ENCODE measurements around the gene CELF1. TPM values are rescaled to one million over a fixed set of nuclear protein-coding genes. Genes with fewer than 3 reads are reported as not detected.

Gene CELF1
- total and polyA plus RNA-seq, 2 of the 13 experiments (the other 11 are each of a cell fraction or from before 2014, with no cell fraction given), result 69.0 to 80.1 TPM

DNA sequence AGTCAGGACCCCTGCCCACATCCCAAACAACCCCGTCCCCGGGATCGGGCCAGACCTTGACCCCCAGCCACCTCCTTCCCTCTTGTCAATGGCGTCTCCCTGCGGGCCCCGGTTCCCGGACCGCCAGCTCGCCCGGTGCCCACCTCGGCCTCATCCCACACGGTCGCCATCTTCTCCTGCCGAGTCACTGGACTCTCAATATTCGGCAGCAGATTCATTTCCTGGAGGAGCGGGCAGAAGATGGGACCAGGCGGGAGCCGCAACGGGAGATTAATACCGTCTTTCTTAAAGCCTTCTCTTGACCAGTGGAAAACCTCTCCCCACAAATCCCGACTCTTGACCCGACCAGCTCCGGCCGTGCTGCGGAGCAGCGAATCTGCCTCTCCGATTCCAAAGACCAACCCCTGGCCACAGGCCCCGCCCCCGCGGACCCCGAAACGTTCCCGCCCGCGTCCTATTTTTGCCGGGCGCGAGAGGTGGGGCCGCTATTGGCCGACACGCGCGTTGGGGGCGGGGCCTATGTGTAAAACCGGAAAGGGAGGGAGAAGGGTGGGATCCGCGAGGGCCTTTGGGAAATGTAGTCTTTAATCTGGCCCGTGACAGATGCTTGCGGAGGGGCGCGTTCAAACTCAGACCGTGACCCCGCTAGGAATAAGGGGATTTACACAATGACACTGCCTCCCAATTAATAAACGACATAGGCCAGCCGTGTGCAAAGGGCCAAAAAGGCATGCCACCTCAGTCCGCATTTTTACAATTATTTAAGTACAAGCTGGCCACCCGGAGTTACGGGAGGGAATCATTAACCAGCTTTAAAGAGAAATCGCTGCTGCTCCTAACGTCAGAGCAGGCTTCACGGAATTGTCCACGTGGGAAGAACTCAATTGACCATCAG, 126.6 kb downstream of the CELF1 start, which contains the start of gene PSMC3 (continued):
- TF ChIP-seq HNRNPH1 (optimal IDR thresholded peaks at IDR 0.05; ENCODE audit: low read depth, low read length) (no peak), ZFP90 (CRISPR knock-in tag; IDR thresholded peaks at IDR 0.05; ENCODE audit: borderline replicate concordance) (0 out of 2 replicates have a peak, but pooled peaks have one; percentile 9), ZBTB1 (CRISPR knock-in tag; IDR thresholded peaks at IDR 0.05; ENCODE audit: borderline replicate concordance) (no peak), ZNF530 (CRISPR knock-in tag; IDR thresholded peaks at IDR 0.05; ENCODE audit: low read depth) (no peak), ZNF660 (CRISPR knock-in tag; IDR thresholded peaks at IDR 0.05; ENCODE audit: borderline replicate concordance, low read depth) (no peak), ZNF24 (IDR thresholded peaks at IDR 0.05) (no peak), CREB1 (IDR thresholded peaks at IDR 0.05) (peak; percentile 53; the same call in 1 of the 2 replicates), CREB1 (CRISPR knock-in tag; IDR thresholded peaks at IDR 0.05) (peak; percentile 91), RFX1 (IDR thresholded peaks at IDR 0.05) (no peak), POLR2A (IDR thresholded peaks at IDR 0.05; ENCODE audit: insufficient read depth in 1 of 2, low read depth in 2 of 2, low read length in 2 of 2) (peak; percentile 64 to 77), CCDC6 (CRISPR knock-in tag; IDR thresholded peaks at IDR 0.05) (peak; percentile 14; the same call in 1 of the 2 replicates), PCBP2 (optimal IDR thresholded peaks at IDR 0.05; ENCODE audit: low read depth, low read length, poor library complexity, severe bottlenecking) (no peak), ZNF207 (IDR thresholded peaks at IDR 0.05; ENCODE audit: borderline replicate concordance) (no peak), PTBP1 (IDR thresholded peaks at IDR 0.05; ENCODE audit: low read depth, low read length, poor library complexity, severe bottlenecking) (no peak)
- TF ChIP-seq, protein P1, sequence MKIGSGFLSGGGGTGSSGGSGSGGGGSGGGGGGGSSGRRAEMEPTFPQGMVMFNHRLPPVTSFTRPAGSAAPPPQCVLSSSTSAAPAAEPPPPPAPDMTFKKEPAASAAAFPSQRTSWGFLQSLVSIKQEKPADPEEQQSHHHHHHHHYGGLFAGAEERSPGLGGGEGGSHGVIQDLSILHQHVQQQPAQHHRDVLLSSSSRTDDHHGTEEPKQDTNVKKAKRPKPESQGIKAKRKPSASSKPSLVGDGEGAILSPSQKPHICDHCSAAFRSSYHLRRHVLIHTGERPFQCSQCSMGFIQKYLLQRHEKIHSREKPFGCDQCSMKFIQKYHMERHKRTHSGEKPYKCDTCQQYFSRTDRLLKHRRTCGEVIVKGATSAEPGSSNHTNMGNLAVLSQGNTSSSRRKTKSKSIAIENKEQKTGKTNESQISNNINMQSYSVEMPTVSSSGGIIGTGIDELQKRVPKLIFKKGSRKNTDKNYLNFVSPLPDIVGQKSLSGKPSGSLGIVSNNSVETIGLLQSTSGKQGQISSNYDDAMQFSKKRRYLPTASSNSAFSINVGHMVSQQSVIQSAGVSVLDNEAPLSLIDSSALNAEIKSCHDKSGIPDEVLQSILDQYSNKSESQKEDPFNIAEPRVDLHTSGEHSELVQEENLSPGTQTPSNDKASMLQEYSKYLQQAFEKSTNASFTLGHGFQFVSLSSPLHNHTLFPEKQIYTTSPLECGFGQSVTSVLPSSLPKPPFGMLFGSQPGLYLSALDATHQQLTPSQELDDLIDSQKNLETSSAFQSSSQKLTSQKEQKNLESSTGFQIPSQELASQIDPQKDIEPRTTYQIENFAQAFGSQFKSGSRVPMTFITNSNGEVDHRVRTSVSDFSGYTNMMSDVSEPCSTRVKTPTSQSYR (CRISPR knock-in tag; IDR thresholded peaks at IDR 0.05; ENCODE audit: borderline replicate concordance), result 0 out of 2 replicates have a peak, but pooled peaks have one; percentile 9
- TF ChIP-seq, protein P2, sequence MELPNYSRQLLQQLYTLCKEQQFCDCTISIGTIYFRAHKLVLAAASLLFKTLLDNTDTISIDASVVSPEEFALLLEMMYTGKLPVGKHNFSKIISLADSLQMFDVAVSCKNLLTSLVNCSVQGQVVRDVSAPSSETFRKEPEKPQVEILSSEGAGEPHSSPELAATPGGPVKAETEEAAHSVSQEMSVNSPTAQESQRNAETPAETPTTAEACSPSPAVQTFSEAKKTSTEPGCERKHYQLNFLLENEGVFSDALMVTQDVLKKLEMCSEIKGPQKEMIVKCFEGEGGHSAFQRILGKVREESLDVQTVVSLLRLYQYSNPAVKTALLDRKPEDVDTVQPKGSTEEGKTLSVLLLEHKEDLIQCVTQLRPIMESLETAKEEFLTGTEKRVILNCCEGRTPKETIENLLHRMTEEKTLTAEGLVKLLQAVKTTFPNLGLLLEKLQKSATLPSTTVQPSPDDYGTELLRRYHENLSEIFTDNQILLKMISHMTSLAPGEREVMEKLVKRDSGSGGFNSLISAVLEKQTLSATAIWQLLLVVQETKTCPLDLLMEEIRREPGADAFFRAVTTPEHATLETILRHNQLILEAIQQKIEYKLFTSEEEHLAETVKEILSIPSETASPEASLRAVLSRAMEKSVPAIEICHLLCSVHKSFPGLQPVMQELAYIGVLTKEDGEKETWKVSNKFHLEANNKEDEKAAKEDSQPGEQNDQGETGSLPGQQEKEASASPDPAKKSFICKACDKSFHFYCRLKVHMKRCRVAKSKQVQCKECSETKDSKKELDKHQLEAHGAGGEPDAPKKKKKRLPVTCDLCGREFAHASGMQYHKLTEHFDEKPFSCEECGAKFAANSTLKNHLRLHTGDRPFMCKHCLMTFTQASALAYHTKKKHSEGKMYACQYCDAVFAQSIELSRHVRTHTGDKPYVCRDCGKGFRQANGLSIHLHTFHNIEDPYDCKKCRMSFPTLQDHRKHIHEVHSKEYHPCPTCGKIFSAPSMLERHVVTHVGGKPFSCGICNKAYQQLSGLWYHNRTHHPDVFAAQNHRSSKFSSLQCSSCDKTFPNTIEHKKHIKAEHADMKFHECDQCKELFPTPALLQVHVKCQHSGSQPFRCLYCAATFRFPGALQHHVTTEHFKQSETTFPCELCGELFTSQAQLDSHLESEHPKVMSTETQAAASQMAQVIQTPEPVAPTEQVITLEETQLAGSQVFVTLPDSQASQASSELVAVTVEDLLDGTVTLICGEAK (IDR thresholded peaks at IDR 0.05), result no peak
- TF ChIP-seq, protein P2 (CRISPR knock-in tag; IDR thresholded peaks at IDR 0.05), result no peak; the same call in 1 of the 2 replicates
- TF ChIP-seq, protein P3, sequence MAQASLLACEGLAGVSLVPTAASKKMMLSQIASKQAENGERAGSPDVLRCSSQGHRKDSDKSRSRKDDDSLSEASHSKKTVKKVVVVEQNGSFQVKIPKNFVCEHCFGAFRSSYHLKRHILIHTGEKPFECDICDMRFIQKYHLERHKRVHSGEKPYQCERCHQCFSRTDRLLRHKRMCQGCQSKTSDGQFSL (CRISPR knock-in tag; IDR thresholded peaks at IDR 0.05), result no peak
